ENCODE data around the gene PBX1. TPM values are rescaled to one million over a fixed set of nuclear protein-coding genes. Genes with fewer than 3 reads are reported as not detected.

PBX1 gene
- total and polyA plus RNA-seq, 4 donors: 2.2 to 17.3 (median 5.1) TPM

- DNase-seq (ENCODE audit: low spot score): no peak
- Histone ChIP-seq H3K9me3 (ENCODE audit: control insufficient read depth in 4 of 4, low read length in 3 of 4) (no peaks in the 10 kb centered on the region), H3K9ac (ENCODE audit: low read depth in 1 of 2, low read length in 2 of 2) (no peak overlapping the region), H3K27ac (ENCODE audit: low read depth in 1 of 2, low read length in 2 of 2) (no peak overlapping the region), H3K4me1 (ENCODE audit: control insufficient read depth in 4 of 4, insufficient read depth in 4 of 4, low read length in 3 of 4) (peaks cover 0 to 1% (median 0%) of the 10 kb centered on the region in 4 donors), H3K27me3 (ENCODE audit: control insufficient read depth in 4 of 4, insufficient read depth in 4 of 4, low read length in 3 of 4) (no peaks in the 10 kb centered on the region), H3K36me3 (ENCODE audit: control insufficient read depth in 4 of 4, insufficient read depth in 3 of 4, low read depth in 1 of 4, low read length in 3 of 4) (no peaks in the 10 kb centered on the region), H3K4me3 (ENCODE audit: low read depth in 1 of 3, low read length in 3 of 3) (no peak overlapping the region)
- no peak for TF ChIP-seq RXRA (IDR thresholded peaks at IDR 0.05)
- TF ChIP-seq RAD21 (IDR thresholded peaks at IDR 0.05): no peak
- no peak for TF ChIP-seq MAX (IDR thresholded peaks at IDR 0.05)
- TF ChIP-seq FOXA2 (IDR thresholded peaks at IDR 0.05): no peak
- no peak for TF ChIP-seq SP1 (IDR thresholded peaks at IDR 0.05)
- no peak for TF ChIP-seq CTCF (IDR thresholded peaks at IDR 0.05; ENCODE audit: low read depth, low read length, missing input control)
- TF ChIP-seq EGR1 (IDR thresholded peaks at IDR 0.05; ENCODE audit: low read depth in 2 of 2): no peak
- no peak for TF ChIP-seq HNF4G (IDR thresholded peaks at IDR 0.05)
- TF ChIP-seq REST (IDR thresholded peaks at IDR 0.05): no peak
- no peak for TF ChIP-seq GABPA (IDR thresholded peaks at IDR 0.05 in 1 of 2, conservative IDR thresholded peaks at IDR 0.05 in 1 of 2)
- no peak for TF ChIP-seq NR2F2 (IDR thresholded peaks at IDR 0.05)
- no peak for TF ChIP-seq ZBTB33 (IDR thresholded peaks at IDR 0.05)
- no peak for TF ChIP-seq YY1 (IDR thresholded peaks at IDR 0.05)
- TF ChIP-seq JUND (IDR thresholded peaks at IDR 0.05): no peak
- no peak for TF ChIP-seq TAF1 (conservative IDR thresholded peaks at IDR 0.05)
- TF ChIP-seq ATF3 (IDR thresholded peaks at IDR 0.05): no peak
- WGBS: 96% methylated on average over 21 of the region's 21 CpGs
Observed at GRCh38 chr1:164792410-164793004, 233.5 kb downstream of the PBX1 start.
